HL-60 (cell line): ENCODE results near the gene GLI3.

ENCODE experiments used
- CTCF ChIP-seq: IDR thresholded peaks from one replicate; pipeline ENCODE4 v1.5.1; 2011; ENCODE audit warnings: low read length, control low read depth, inconsistent platforms; ENCODE audit not compliant: insufficient read depth
- GABPA ChIP-seq: IDR thresholded peaks from 2 replicates; pipeline ENCODE4 v1.6.1; 2012; ENCODE audit warnings: low read depth
- POLR2AphosphoS5 ChIP-seq: IDR thresholded peaks from 2 replicates; pipeline ENCODE4 v1.6.1; 2012; ENCODE audit warnings: low read depth
- REST ChIP-seq: IDR thresholded peaks from 2 replicates; pipeline ENCODE4 v1.6.1; 2012; ENCODE audit warnings: low read depth; ENCODE audit not compliant: insufficient replicate concordance
- SPI1 ChIP-seq: IDR thresholded peaks from 2 replicates; pipeline ENCODE4 v1.6.1; 2012; ENCODE audit warnings: low read depth, mild to moderate bottlenecking, borderline replicate concordance

- no peak for TF ChIP-seq CTCF
- no peak for TF ChIP-seq POLR2AphosphoS5
- TF ChIP-seq REST = no peak
- TF ChIP-seq GABPA = no peak
- TF ChIP-seq SPI1 = no peak
These were observed 66.3 kb downstream of the GLI3 start for GRCh38 chr7:42170724-42171123.
